HG03196 (cell line): Measurements from ENCODE around the gene TPO.
"Not testable (repeated sequence)": the region's sequence is repeated elsewhere in the genome, so short reads cannot be mapped to it uniquely, and the experiment has no call there.

Experiments
- ATAC-seq: cut with Tn5 transposase; IDR thresholded peaks from one replicate; pipeline ENCODE4 v1.9.1; 2021; ENCODE audit not compliant: unreplicated experiment

Gene TPO

GRCh38 chr2:1482253-1482675 is 69.0 kb downstream of the TPO start:
- no peak for ATAC-seq

GRCh38 chr2:1482981-1483380 is 69.7 kb downstream of the TPO start:
- no peak for ATAC-seq

GRCh38 chr2:1483551-1483950 is 70.3 kb downstream of the TPO start:
- no peak for ATAC-seq

GRCh38 chr2:1484131-1484884 is 71.0 kb downstream of the TPO start:
- no peak for ATAC-seq

GRCh38 chr2:1486670-1487069 is 73.4 kb downstream of the TPO start:
- no peak for ATAC-seq

- ATAC-seq, result no peak
Observed at GRCh38 chr2:1487758-1488157, 74.5 kb downstream of the TPO start.

- ATAC-seq, result no peak
Observed at GRCh38 chr2:1488181-1488671, 75.0 kb downstream of the TPO start.

GRCh38 chr2:1488851-1489250 is 75.6 kb downstream of the TPO start:
- ATAC-seq, result no peak

DNA sequence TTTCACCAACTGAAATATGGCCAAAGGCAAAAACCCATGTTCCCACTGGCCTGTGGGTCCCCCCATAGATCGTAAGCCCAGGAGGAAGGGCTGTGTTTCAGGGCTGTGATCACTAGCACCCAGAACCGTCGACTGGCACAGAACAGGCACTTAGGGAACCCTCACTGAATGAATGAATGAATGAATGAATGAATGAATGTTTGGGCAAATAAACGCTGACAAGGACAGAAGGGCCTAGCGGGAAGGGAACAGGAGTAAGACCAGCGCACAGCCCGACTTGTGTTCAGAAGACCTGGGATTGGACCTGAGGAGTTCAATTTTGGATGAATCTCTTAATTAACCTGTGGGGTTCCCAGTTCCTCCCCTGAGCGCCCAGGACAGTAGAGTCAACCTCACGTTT is 76.2 kb downstream of the TPO start:
- no peak for ATAC-seq

- not testable (repeated sequence) for ATAC-seq
Observed at GRCh38 chr2:1490381-1490780, 77.1 kb downstream of the TPO start.

GRCh38 chr2:1491751-1492150 is 78.5 kb downstream of the TPO start:
- ATAC-seq, result no peak

- ATAC-seq, result not testable (repeated sequence)
Observed at GRCh38 chr2:1492231-1492630, 79.0 kb downstream of the TPO start.

DNA sequence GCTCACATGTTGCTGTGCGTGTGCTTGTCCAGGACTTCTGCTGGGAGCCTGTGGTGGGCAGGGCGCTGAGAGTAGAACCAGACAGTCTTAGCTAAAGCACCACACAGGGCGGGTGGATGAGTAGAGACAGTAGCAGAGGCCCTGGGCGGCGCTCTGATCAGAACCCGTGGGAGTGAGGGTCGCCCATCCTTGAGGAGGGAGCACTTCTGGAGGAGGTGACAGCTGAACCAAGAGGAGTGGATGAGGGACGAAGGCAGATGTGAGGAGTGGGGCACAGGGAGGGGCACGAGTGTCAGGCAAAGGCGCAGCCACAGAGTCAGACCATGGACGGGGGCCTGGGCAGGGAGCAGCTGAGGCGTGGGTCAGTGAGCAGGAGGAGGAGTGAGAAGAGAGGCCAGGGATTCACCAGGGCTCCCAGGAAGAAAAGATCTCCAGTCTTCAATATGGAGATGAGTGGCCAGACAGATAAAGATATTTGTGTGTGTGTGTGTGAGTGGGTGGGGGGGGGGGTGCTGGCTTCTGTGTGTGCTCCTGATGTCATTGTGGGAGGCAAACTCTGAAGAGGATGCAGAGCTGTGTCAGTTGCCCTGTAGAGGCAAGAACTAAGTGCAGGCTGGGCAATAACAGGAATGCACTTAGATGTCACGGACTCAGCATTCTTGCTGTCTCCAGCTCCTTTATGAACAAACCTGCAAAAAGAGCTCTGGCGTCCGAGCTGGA is 79.6 kb downstream of the TPO start:
- no peak for ATAC-seq

GRCh38 chr2:1493431-1494126 is 80.3 kb downstream of the TPO start:
- no peak for ATAC-seq

DNA sequence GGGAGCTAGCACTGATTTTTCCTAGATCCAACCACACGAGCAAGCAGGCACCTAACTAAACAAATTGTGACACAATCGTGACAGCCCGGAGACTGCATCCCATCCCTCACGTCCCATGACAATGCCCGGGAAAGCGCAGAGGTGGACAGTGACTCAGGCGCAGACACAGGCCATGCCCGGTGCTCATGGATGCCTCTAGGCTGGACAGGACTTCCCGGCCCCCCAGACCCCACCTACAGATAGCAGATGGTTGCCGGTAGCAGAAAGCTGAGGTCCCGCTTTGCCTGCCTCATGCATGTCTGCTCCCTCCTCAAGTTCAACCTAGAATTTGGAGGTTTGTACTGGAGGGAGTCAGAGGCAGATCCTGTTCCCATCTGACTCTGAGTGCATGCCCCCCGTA is 81.0 kb downstream of the TPO start:
- ATAC-seq, result no peak

DNA sequence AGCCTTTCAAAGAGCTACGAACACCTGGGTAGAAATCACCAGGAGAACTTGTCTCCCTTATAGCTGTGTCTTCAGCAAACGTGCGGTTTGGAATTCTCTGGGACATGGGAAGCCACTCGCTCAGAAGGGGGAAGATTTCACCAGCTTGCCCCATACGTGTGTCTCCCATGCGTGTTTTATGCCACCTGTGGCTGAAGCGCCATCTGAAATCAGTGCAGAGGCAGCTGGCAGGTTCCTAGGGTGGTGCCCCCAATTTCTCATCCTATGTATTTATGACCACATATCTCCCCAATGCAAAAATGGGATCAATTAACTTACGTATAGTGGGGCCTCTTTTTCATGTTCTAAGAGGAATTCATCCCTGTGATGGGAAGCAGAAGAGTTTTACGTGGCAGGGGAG is 81.6 kb downstream of the TPO start:
- no peak for ATAC-seq

- ATAC-seq, result no peak
Observed at GRCh38 chr2:1495676-1496358, 82.6 kb downstream of the TPO start.

DNA sequence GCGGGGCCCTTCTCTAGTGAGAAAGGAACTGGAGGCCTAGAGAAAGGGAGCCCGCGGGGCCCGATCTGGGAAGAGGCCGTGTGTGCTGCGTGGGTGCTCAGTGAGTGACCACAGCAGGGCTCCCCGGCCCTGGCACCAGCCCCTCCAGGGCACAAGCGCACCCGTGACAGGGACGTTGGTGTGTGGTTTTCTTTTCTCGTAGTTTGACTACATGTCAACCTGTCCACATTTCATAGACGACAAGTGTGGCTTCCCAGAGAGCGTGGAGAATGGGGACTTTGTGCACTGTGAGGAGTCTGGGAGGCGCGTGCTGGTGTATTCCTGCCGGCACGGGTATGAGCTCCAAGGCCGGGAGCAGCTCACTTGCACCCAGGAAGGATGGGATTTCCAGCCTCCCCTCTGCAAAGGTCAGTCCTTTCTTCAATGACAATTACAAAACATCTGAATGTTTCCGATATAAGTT is 83.1 kb downstream of the TPO start:
- no peak for ATAC-seq

- ATAC-seq, result no peak
Observed at GRCh38 chr2:1497122-1497611, 83.9 kb downstream of the TPO start.

DNA sequence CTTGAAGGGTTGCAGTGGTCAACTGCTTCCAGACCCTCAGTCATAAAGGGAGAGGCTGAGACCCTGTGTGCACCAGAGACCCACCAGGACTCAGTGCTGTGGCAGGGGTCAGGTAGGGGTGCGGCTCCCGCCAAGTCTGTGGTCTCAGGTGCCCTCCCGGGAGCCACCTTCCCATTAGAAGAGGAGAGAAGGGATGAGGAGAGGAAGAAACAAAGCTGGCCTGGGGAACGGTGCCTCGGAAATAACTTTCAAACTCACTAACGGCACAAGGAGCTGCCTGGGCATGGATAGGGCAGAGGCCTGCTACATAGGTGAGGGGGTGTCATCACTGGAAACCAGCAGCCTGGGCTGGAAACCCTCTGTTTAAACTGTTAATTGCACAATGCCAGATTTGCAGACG is 84.9 kb downstream of the TPO start:
- ATAC-seq, result no peak
